AG04449 (cell line): ENCODE measurements around the gene ST6GALNAC5.

Experiments
- CTCF ChIA-PET: fragments of 350-600 bp; formaldehyde crosslinking; extraction: SDS; loops from one replicate; lab custom pipeline; 2021; ENCODE audit warnings: antibody characterized with exemption; lab: Yijun Ruan, JAX
- POLR2A ChIA-PET: fragments of 400-600, 350-600 bp; formaldehyde crosslinking; extraction: SDS; loops from one replicate; lab custom pipeline; 2020; ENCODE audit warnings: antibody characterized with exemption, inconsistent platforms; lab: Yijun Ruan, JAX
- DNase-seq: peaks from one replicate; pipeline ENCODE4 v3.0.0-alpha.2; 2010; ENCODE audit warnings: low read depth, low spot score
- H3K4me3 ChIP-seq: 2 replicates; pipeline ENCODE4 v1.5.1; 2011; ENCODE audit warnings: low read depth, mild to moderate bottlenecking, control low read depth, low read length
- TF ChIP-seq, protein P1 (sequence below): IDR thresholded peaks from one replicate; pipeline ENCODE4 v1.5.1; 2011; ENCODE audit warnings: mild to moderate bottlenecking, moderate library complexity, low read length, control low read depth, inconsistent platforms; ENCODE audit not compliant: insufficient read depth; ENCODE audit errors: missing control alignments

ST6GALNAC5 gene

DNA sequence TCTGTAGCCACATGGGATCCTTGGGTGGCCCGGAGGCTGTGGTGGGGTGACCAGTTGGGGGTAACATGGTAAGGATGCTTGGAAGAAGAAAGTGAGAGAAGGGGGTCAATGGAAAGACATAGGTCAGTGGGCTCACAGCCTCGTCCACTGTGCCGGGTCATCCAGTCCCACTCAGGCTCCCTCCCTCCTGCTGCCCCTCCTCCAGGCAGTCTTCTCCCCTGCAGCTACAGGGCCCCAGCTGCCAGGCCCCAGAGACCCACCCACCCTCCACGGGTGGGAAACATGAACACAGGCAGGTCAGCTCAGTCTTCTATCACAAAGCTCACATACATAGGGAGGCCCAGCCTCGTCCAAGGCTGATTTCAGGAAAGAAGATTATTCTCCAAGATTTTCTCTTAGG, 158.3 kb downstream of the ST6GALNAC5 start:
- ChIA-PET CTCF (no interaction called here), POLR2A (no interaction called here)
- TF ChIP-seq, protein P1, sequence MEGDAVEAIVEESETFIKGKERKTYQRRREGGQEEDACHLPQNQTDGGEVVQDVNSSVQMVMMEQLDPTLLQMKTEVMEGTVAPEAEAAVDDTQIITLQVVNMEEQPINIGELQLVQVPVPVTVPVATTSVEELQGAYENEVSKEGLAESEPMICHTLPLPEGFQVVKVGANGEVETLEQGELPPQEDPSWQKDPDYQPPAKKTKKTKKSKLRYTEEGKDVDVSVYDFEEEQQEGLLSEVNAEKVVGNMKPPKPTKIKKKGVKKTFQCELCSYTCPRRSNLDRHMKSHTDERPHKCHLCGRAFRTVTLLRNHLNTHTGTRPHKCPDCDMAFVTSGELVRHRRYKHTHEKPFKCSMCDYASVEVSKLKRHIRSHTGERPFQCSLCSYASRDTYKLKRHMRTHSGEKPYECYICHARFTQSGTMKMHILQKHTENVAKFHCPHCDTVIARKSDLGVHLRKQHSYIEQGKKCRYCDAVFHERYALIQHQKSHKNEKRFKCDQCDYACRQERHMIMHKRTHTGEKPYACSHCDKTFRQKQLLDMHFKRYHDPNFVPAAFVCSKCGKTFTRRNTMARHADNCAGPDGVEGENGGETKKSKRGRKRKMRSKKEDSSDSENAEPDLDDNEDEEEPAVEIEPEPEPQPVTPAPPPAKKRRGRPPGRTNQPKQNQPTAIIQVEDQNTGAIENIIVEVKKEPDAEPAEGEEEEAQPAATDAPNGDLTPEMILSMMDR, result no peak
- H3K4me3 ChIP-seq, result no peak overlapping the region
- no peak for DNase-seq

DNA sequence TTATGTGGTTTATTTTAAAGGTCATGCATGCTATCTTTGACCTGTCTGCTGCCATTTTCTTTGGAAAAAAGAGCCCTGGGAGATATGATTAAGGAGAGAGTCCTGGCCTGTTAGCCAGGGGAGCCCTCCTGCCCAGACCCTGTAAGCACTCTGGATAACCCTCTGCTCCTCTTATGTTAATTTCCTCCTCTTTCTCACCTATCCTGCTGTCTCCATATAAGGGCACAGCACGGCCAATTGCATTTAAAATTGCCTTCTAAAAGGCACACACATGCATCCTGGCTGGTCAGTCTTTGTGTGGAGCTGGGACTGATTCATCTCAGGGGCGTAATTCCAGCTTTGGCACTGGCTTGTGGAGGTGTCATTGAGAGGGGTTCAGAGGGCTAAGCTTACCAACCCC, 158.9 kb downstream of the ST6GALNAC5 start:
- POLR2A ChIA-PET, result no interaction called here
- CTCF ChIA-PET, result no interaction called here
- H3K4me3 ChIP-seq, result no peak overlapping the region
- TF ChIP-seq, protein P1, result no peak
- no peak for DNase-seq

DNA sequence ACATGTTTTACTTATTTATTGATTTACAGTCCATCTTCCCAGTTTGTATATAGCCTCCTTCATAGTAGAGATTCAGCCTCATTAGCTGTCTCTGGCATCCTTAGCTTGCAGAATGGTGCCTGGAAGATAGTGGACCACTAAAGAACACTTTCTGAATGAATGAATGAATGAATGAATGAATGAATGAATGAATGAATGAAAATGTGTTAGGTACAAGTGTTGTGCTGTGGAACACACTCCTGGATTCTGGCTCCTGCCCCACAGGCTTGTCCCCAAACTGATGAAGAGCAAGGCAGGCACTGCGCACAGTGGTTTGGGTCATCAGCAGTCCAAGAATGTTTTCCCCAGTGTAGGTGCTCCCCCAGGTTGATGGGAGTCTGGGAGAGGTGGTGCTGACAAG, 159.4 kb downstream of the ST6GALNAC5 start:
- ChIA-PET POLR2A (no interaction called here), CTCF (no interaction called here)
- TF ChIP-seq, protein P1, result no peak
- no peak overlapping the region for H3K4me3 ChIP-seq
- no peak for DNase-seq

DNA sequence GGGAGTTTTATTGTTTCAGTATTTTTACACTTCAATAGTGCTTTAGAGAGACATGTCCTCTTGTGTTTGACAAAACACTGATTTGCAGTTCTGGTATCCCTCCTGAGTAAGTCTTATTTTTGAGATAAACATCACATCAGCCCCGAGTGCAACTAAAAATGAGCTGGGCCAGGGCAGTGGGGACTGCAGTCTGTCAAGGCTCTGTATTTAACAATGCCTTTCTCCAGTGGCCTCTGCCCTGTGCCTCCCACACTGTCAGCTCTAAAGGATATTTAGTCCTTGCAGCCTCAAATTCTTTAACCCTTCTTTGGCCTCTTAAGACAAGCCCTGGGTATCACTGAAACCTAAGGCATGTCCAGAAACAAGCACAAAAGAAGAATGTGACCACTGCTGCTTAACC, 160.6 kb downstream of the ST6GALNAC5 start:
- TF ChIP-seq, protein P1, result no peak
- no peak for DNase-seq
- POLR2A ChIA-PET, result no interaction called here
- no peak overlapping the region for H3K4me3 ChIP-seq
- CTCF ChIA-PET, result interaction anchor here (0.6 kb wide), 1 partner anchor 9 kb away, joined by 3 read pairs; no protein-coding TSS in a partner anchor

DNA sequence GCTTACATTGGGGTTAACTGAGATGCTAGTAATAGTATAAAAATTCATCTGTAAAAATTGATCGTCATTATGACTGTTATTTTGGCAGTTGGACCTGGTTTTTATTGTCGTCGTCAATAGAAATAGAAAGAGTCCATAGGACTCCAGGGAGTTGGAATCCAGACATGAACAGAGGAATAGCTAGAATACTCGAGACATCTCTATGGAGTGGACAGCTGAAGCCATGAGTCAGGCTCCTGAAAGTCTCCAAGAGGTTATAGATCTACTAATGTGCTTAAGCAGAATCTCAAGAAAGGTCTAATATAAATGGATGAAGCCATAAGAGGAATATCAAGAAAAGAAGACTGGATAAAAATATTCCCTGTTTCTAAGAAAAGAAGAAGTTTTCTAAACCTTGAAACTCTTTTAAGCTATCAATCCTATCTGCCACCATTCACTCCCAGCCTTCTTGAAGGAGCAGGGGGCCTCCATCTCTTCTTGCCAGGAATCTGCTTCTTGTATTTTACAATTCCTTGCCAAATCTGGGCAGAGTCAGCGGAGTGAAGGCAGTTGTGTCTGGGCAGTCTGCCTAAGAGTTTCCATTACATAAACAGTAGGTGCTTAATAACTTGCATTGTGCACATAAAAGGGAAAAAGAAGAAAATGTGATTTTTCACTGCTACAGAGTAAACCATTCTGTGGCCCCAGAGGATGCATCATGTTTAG, 163.3 kb downstream of the ST6GALNAC5 start:
- H3K4me3 ChIP-seq, result no peak overlapping the region
- no peak for DNase-seq
- CTCF ChIA-PET, result interaction anchor here (1.5 kb wide), 2 partner anchors 10 to 30 kb away, joined by 3 read pairs; no protein-coding TSS in a partner anchor
- POLR2A ChIA-PET, result no interaction called here
- TF ChIP-seq, protein P1, result no peak

- TF ChIP-seq, protein P1, result no peak
- ChIA-PET CTCF (interaction anchor here (1.5 to 1.7 kb wide), 3 partner anchors 9 to 30 kb away, joined by 3 to 5 read pairs (median 3); no protein-coding TSS in a partner anchor), POLR2A (no interaction called here)
- peak; percentile 33 for DNase-seq
- no peak overlapping the region for H3K4me3 ChIP-seq
Observed at GRCh38 chr1:77031106-77031662, 163.9 kb downstream of the ST6GALNAC5 start.
